ENCODE data around the gene COLGALT1. TPM values are rescaled to one million over a fixed set of nuclear protein-coding genes. Genes with fewer than 3 reads are reported as not detected.
"Not testable (repeated sequence)": the region's sequence is repeated elsewhere in the genome, so short reads cannot be mapped to it uniquely, and the experiment has no call there.

Gene COLGALT1
- total RNA-seq, 1 donor from 2014 or later: 74.2 TPM

DNA sequence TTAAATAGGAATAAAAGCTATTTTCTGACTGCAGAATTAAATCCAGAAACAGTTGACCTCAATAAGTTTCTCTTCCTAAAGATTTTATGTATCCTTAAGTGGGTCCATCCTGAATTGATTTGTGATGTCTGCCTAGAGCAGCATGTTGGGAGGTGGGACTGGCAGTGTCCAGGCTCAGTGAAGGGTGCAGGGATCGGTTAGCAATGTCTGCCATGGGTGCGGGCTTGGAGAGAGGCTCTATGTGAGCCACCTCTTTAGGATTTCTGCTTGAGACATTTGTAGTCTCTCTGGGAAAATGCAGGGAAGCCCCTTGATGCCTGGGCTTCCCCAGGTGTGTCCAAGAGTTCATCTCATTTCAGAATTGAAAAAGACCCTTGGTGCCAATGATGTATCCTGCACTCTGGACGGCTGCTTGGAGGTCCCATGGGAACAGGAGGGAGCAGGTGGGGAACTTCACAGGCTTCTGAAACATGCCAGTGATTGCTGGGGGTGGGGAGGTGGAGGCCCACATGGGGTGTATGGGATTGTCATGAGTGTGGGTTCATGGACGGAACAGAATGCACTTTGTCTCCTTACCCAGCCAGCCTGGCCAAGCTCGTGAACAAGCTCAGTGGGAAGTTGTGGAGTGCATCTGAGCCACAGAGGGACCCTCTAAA, 6.2 kb upstream of the COLGALT1 start:
- no peaks in the 10 kb centered on the region for H3K27me3 ChIP-seq (ENCODE audit: control insufficient read depth, insufficient read depth, low read length)
- no peak for FAIRE-seq
- no peak for DNase-seq (ENCODE audit: low read depth)
- no peak overlapping the region for H3K4me3 ChIP-seq (ENCODE audit: low read depth, low read length)
- H3K36me3 ChIP-seq (ENCODE audit: control insufficient read depth, insufficient read depth, low read length): no peaks in the 10 kb centered on the region
- TF ChIP-seq, protein P1, sequence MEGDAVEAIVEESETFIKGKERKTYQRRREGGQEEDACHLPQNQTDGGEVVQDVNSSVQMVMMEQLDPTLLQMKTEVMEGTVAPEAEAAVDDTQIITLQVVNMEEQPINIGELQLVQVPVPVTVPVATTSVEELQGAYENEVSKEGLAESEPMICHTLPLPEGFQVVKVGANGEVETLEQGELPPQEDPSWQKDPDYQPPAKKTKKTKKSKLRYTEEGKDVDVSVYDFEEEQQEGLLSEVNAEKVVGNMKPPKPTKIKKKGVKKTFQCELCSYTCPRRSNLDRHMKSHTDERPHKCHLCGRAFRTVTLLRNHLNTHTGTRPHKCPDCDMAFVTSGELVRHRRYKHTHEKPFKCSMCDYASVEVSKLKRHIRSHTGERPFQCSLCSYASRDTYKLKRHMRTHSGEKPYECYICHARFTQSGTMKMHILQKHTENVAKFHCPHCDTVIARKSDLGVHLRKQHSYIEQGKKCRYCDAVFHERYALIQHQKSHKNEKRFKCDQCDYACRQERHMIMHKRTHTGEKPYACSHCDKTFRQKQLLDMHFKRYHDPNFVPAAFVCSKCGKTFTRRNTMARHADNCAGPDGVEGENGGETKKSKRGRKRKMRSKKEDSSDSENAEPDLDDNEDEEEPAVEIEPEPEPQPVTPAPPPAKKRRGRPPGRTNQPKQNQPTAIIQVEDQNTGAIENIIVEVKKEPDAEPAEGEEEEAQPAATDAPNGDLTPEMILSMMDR (IDR thresholded peaks at IDR 0.05; ENCODE audit: insufficient read depth, low read length, severe bottlenecking): no peak

DNA sequence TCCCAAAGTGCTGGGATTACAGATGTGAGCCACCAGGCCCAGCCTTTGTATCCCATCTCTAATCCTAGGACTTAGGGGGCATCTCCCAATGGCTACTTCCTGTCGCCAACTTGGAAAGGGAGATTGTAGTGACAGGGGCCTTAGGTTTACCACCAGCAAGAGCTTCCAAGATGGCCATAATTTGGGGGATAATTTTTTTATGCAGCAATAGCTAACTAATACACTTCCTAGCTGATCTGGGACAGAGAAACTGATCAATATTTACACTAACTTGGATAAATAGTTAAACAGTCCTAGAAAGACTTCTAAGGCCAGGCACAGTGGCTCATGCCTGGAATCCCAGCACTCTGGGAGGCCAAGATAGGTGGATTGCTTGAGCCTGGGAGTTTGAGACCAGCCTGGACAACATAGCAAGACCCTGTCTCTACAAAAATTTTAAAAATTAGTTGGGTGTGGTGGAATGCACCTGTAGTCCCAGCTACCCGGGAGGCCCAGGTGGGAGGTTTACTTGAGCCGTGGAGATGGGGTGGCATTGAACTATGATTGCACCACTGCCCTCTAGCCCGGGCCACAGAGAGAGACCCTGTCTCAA, 5.3 kb upstream of the COLGALT1 start:
- TF ChIP-seq, protein P1 (IDR thresholded peaks at IDR 0.05; ENCODE audit: insufficient read depth, low read length, severe bottlenecking): no peak
- FAIRE-seq (no peak), DNase-seq (ENCODE audit: low read depth) (no peak)
- no peaks in the 10 kb centered on the region for H3K27me3 ChIP-seq (ENCODE audit: control insufficient read depth, insufficient read depth, low read length)
- H3K36me3 ChIP-seq (ENCODE audit: control insufficient read depth, insufficient read depth, low read length): no peaks in the 10 kb centered on the region
- H3K4me3 ChIP-seq (ENCODE audit: low read depth, low read length): no peak overlapping the region

DNA sequence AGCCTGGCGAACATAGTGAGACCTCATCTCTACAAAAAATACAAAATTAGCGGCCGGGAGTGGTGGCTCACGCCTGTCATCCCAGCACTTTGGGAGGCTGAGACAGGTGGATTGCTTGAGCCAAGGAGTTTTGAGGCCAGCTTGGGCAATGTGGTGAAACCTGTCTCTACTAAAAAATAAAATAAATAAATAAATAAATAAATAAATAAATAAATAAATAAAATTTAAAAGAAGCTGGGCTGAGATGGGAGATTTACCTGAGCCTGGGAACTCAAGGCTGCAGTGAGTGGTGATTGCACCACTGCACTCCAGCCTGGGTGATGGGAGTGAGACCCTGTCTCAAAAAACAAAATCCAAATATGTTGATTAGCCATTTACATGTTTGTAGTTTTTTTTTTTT, 2.7 kb upstream of the COLGALT1 start:
- not testable (repeated sequence) for DNase-seq (ENCODE audit: low read depth); FAIRE-seq; H3K36me3 ChIP-seq (ENCODE audit: control insufficient read depth, insufficient read depth, low read length); H3K27me3 ChIP-seq (ENCODE audit: control insufficient read depth, insufficient read depth, low read length); H3K4me3 ChIP-seq (ENCODE audit: low read depth, low read length)

DNA sequence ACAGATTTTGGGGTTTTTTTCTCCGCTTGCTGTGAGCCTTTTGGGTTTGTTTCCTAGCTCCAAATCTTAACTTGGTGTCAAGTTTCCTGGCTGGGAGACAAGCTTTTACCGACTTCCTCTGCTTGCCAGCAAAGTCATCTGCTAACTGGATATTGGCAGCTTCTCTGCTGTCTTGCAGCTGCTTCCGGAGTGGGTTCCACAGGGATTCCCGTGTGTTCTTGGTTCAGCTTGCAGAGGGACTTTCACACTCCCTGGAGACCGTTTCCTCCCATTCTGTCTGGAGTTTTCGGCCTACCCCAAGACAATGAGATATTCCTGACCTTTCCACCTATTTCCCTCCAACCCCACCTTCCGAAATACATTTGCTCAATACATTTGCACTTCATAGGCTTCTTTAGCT, 2.2 kb upstream of the COLGALT1 start:
- DNase-seq (ENCODE audit: low read depth): peak; percentile 26
- TF ChIP-seq, protein P1 (IDR thresholded peaks at IDR 0.05; ENCODE audit: insufficient read depth, low read length, severe bottlenecking): no peak
- FAIRE-seq: no peak
- no peaks in the 10 kb centered on the region for H3K27me3 ChIP-seq (ENCODE audit: control insufficient read depth, insufficient read depth, low read length)
- H3K4me3 ChIP-seq (ENCODE audit: low read depth, low read length): no peak overlapping the region
- H3K36me3 ChIP-seq (ENCODE audit: control insufficient read depth, insufficient read depth, low read length): no peaks in the 10 kb centered on the region

DNA sequence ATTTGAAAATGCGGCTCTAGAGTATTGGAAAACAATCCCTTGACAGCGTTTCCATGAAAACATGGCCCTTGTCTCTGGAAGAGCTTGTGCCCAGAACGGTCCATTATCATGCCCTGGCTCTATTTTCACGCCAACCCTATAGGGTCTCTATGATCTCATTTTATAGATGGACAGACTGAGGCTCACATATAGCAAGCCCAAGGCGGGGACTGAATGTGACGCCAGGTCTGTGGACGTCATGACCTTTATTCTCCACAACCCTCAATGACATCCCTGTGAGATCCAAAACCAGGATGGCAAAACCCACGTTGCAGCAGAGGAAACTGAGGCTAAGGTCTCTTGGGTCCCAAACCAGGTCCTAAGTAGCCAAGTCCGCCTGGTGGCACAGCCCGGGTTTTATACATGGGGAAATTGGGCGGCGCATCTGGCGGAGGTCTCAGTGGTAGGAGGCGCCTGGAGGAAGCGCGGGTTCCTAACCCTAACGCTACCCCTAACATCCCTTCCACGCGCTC, 425 bp upstream of the COLGALT1 start:
- Histone ChIP-seq H3K4me3 (ENCODE audit: low read depth, low read length) (peak overlapping the region; percentile 100), H3K27me3 (ENCODE audit: control insufficient read depth, insufficient read depth, low read length) (no peaks in the 10 kb centered on the region), H3K36me3 (ENCODE audit: control insufficient read depth, insufficient read depth, low read length) (peaks cover 6% of the 10 kb centered on the region)
- DNase-seq (ENCODE audit: low read depth) (no peak), FAIRE-seq (no peak)
- TF ChIP-seq, protein P1 (IDR thresholded peaks at IDR 0.05; ENCODE audit: insufficient read depth, low read length, severe bottlenecking): no peak

DNA sequence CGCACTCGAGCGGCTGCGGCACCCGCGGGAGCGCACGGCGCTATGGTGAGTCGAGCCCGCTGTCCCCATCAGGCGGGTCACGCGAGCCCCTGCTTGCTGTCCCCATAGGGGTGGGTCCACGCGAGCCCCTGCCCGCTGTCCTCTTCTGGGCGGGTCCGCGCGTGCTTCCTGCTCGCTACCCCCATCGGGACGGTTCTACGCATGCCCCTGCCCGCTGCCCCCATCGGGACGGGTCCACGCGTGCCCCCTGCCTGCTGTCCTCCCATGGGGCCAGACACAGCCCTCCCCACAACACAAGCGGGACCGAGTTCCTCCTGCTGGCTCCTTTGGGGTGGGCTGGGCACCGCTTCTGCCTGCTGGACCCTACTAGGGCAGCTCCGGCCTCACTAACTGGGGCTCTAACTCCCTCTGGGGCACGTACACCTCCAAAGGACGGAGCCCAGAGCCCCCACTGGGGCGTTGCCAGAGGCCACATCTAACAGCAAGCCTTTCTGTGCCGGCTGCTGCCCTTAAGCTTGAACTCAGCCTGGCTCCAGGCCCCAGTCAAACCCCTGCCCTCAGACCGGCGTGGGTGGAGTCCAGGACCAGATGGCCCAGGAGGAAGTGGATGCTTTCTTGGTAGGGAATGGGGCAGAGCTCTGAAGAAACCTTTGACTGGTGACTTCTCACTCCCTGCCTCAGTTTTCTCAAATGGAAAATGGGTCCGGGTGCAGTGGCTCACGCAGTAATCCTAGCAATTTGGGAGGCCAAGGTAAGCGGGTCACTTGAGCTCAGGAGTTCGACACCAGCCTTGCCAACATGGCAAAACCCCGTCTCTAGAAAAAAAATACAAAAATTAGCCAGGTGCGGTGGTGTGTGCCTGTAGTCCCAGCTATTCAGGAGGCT, 722 bp downstream of the COLGALT1 start:
- Histone ChIP-seq H3K27me3 (ENCODE audit: control insufficient read depth, insufficient read depth, low read length) (no peaks in the 10 kb centered on the region), H3K4me3 (ENCODE audit: low read depth, low read length) (peak overlapping the region; percentile 100), H3K36me3 (ENCODE audit: control insufficient read depth, insufficient read depth, low read length) (peaks cover 10% of the 10 kb centered on the region)
- DNase-seq (ENCODE audit: low read depth) (peak; percentile 16), FAIRE-seq (no peak)
- TF ChIP-seq, protein P1 (IDR thresholded peaks at IDR 0.05; ENCODE audit: insufficient read depth, low read length, severe bottlenecking): no peak
